SK-N-SH (cell line): Measurements from ENCODE around the gene FGD6. TPM values are rescaled to one million over a fixed set of nuclear protein-coding genes. Genes with fewer than 3 reads are reported as not detected.

ENCODE experiments used
- CTCF ChIA-PET: fragments of 300-600, 350-600 bp; formaldehyde crosslinking; extraction: SDS; loops from one replicate; lab custom pipeline; 2021; lab: Yijun Ruan, JAX
- POLR2A ChIA-PET: fragments of 350-600 bp; sonication (Branson Sonifier 250); formaldehyde crosslinking; extraction: SDS; loops from one replicate; lab custom pipeline; 2020; ENCODE audit warnings: antibody characterized with exemption, inconsistent platforms; lab: Yijun Ruan, JAX
- DNase-seq: peaks from one replicate; pipeline ENCODE4 v3.0.0; 2012
- H2AFZ ChIP-seq: fragments of 200-600 bp; sonication (generic); 2 replicates; pipeline ENCODE4 v1.8.1; 2016; ENCODE audit warnings: antibody characterized with exemption, mild to moderate bottlenecking, low read depth
- H3F3A ChIP-seq: fragments of 200-600 bp; sonication (generic); replicated peaks from 2 replicates; pipeline ENCODE3; 2016; ENCODE audit warnings: antibody characterized with exemption, mild to moderate bottlenecking; ENCODE audit not compliant: insufficient read depth
- H3K27ac ChIP-seq, 2 experiments: fragments of 200-500 bp in 1 of 2; fragments of 200-600 bp in 1 of 2; sonication (Bioruptor generic) in 1 of 2; sonication (generic), shearing (Covaris generic) in 1 of 2; 2 replicates each; pipeline versions ENCODE4 v1.5.1 to v1.6.1; 2014 to 2016; ENCODE audit warnings: low read depth in 2 of 2, inconsistent platforms in 1 of 2, low read length in 1 of 2, mild to moderate bottlenecking in 1 of 2, mixed read lengths in 1 of 2
- H3K27me3 ChIP-seq: fragments of 200-600 bp; sonication (generic), shearing (Covaris generic); 2 replicates; pipeline ENCODE4 v1.6.1; 2016; ENCODE audit warnings: mixed run types; ENCODE audit not compliant: insufficient read depth
- H3K36me3 ChIP-seq, 2 experiments: fragments of 200-500 bp in 1 of 2; fragments of 200-600 bp in 1 of 2; sonication (Bioruptor generic) in 1 of 2; sonication (generic) in 1 of 2; replicated peaks in 1 of 2; 2 replicates each; pipeline versions ENCODE3 to v1.5.1; 2014 to 2016; ENCODE audit warnings: low read length in 1 of 2, mild to moderate bottlenecking in 1 of 2; ENCODE audit not compliant: insufficient read depth in 2 of 2, control insufficient read depth in 1 of 2
- H3K4me1 ChIP-seq, 2 experiments: fragments of 200-500 bp in 1 of 2; fragments of 200-600 bp in 1 of 2; sonication (Bioruptor generic) in 1 of 2; sonication (generic), shearing (Covaris generic) in 1 of 2; 2 replicates each; pipeline versions ENCODE4 v1.5.1 to v1.6.1; 2014 to 2016; ENCODE audit warnings: low read depth in 1 of 2, low read length in 1 of 2, mixed run types in 1 of 2; ENCODE audit not compliant: insufficient read depth in 2 of 2, control insufficient read depth in 1 of 2
- H3K4me2 ChIP-seq: fragments of 200-600 bp; sonication (generic), shearing (Covaris generic); 2 replicates; pipeline ENCODE4 v1.6.1; 2017; ENCODE audit warnings: mixed run types
- H3K4me3 ChIP-seq, 2 experiments: fragments of 200-500 bp in 1 of 2; fragments of 200-600 bp in 1 of 2; sonication (Bioruptor generic) in 1 of 2; sonication (generic), shearing (Covaris generic) in 1 of 2; 2 replicates each; pipeline versions ENCODE4 v1.5.1 to v1.8.1; 2014 to 2016; ENCODE audit warnings: low read depth in 2 of 2, inconsistent platforms in 1 of 2, low read length in 1 of 2, mild to moderate bottlenecking in 1 of 2, mixed read lengths in 1 of 2, moderate library complexity in 1 of 2
- H3K79me2 ChIP-seq: fragments of 200-600 bp; sonication (generic); 2 replicates; pipeline ENCODE4 v1.8.1; 2017; ENCODE audit warnings: mild to moderate bottlenecking; ENCODE audit not compliant: insufficient read depth
- H3K9ac ChIP-seq: fragments of 200-600 bp; sonication (generic); 2 replicates; pipeline ENCODE4 v1.6.1; 2017; ENCODE audit warnings: mixed run types
- H3K9me2 ChIP-seq: fragments of 200-600 bp; sonication (generic); 2 replicates; pipeline ENCODE4 v1.6.1; 2017; ENCODE audit warnings: mixed run types
- H3K9me3 ChIP-seq: fragments of 200-600 bp; sonication (generic); 2 replicates; pipeline ENCODE4 v1.6.1; 2017; ENCODE audit warnings: mixed run types, mild to moderate bottlenecking, moderate library complexity
- H4K20me1 ChIP-seq: fragments of 200-600 bp; sonication (generic); 2 replicates; pipeline ENCODE4 v1.6.1; 2017; ENCODE audit warnings: mild to moderate bottlenecking, mixed run types; ENCODE audit not compliant: insufficient read depth
- ELF1 ChIP-seq: IDR thresholded peaks from 2 replicates; pipeline ENCODE4 v1.4.0; 2012
- EZH2phosphoT487 ChIP-seq: fragments of 200-600 bp; sonication (generic); IDR thresholded peaks from 2 replicates; pipeline ENCODE4 v1.6.1; 2017; ENCODE audit warnings: low read depth, mixed run types, mild to moderate bottlenecking, antibody characterized with exemption, moderate library complexity, borderline replicate concordance
- FOXJ3 ChIP-seq: sonication (generic); formaldehyde crosslinking; IDR thresholded peaks from 2 replicates; pipeline ENCODE4 v1.5.1; 2020; ENCODE audit warnings: mild to moderate bottlenecking, missing genetic modification reagents
- GABPA ChIP-seq: IDR thresholded peaks from 2 replicates; pipeline ENCODE4 v1.4.0; 2012; ENCODE audit warnings: low read depth, mild to moderate bottlenecking
- MXI1 ChIP-seq: IDR thresholded peaks from 2 replicates; pipeline ENCODE4 v1.6.1; 2012; ENCODE audit warnings: mild to moderate bottlenecking, low read depth, low read length, improper control_type of control experiment
- NFIC ChIP-seq: IDR thresholded peaks from 2 replicates; pipeline ENCODE4 v1.4.0; 2012; ENCODE audit warnings: borderline replicate concordance
- NRF1 ChIP-seq: IDR thresholded peaks from 2 replicates; pipeline ENCODE4 v1.6.1; 2012; ENCODE audit warnings: low read depth, mild to moderate bottlenecking, low read length
- POLR2AphosphoS5 ChIP-seq: IDR thresholded peaks from 2 replicates; pipeline ENCODE4 v1.6.1; 2012; ENCODE audit warnings: low read depth, low read length
- RAD21 ChIP-seq: IDR thresholded peaks from 2 replicates; pipeline ENCODE4 v1.6.1; 2012; ENCODE audit warnings: mild to moderate bottlenecking, low read length
- RXRA ChIP-seq: IDR thresholded peaks from 2 replicates; pipeline ENCODE4 v1.4.0; 2012; ENCODE audit warnings: low read depth, mild to moderate bottlenecking, borderline replicate concordance
- SIN3A ChIP-seq: IDR thresholded peaks from 2 replicates; pipeline ENCODE4 v1.6.1; 2012; ENCODE audit warnings: low read depth, mild to moderate bottlenecking, low read length, moderate library complexity, borderline replicate concordance
- SMC3 ChIP-seq: IDR thresholded peaks from 2 replicates; pipeline ENCODE4 v1.6.1; 2012; ENCODE audit warnings: low read depth, low read length, improper control_type of control experiment
- TAF1 ChIP-seq: IDR thresholded peaks from 2 replicates; pipeline ENCODE4 v1.6.1; 2012; ENCODE audit warnings: low read depth, mild to moderate bottlenecking, low read length, moderate library complexity, borderline replicate concordance
- TEAD4 ChIP-seq: IDR thresholded peaks from 2 replicates; pipeline ENCODE4 v1.4.0; 2012; ENCODE audit warnings: mild to moderate bottlenecking, borderline replicate concordance; ENCODE audit not compliant: insufficient read depth
- YY1 ChIP-seq: IDR thresholded peaks from 2 replicates; pipeline ENCODE4 v1.4.0; 2012; ENCODE audit warnings: low read depth, mild to moderate bottlenecking
- WGBS: methylation state at CpG from one replicate; pipeline ENCODE4 v1.1.6; 2017; ENCODE audit warnings: low lambda C conversion rate; 5-methylcytosine and 5-hydroxymethylcytosine counted together
- polyA plus RNA-seq, 3 experiments: library from polyadenylated mRNA; depleted of rRNA; stranded (reverse); fragments of >200 nt; gene quantifications; 2 replicates each; pipeline ENCODE4 v1.2.3, GENCODE V29; 2012
- TF ChIP-seq, protein P1 (sequence below): fragments of 200-600 bp; sonication (generic); IDR thresholded peaks from 2 replicates; pipeline ENCODE4 v1.6.1; 2017; ENCODE audit warnings: antibody characterized with exemption, mild to moderate bottlenecking, moderate library complexity
- TF ChIP-seq, protein P2 (sequence below): IDR thresholded peaks from 2 replicates; pipeline ENCODE4 v1.4.0; 2012; ENCODE audit warnings: low read depth, borderline replicate concordance
- TF ChIP-seq, protein P3 (sequence below): IDR thresholded peaks from 2 replicates; pipeline ENCODE4 v1.4.0; 2012; ENCODE audit warnings: low read depth, borderline replicate concordance
- TF ChIP-seq, protein P4 (sequence below): IDR thresholded peaks from 2 replicates; pipeline ENCODE4; 2012
- TF ChIP-seq, protein P5 (sequence below): fragments of 150-350 bp; IDR thresholded peaks from 2 replicates; pipeline ENCODE4 v1.6.1; 2017; ENCODE audit warnings: antibody characterized with exemption, low read length, low read depth, borderline replicate concordance
- TF ChIP-seq, protein P6 (sequence below): IDR thresholded peaks from 2 replicates; pipeline ENCODE4 v1.6.1; 2012; ENCODE audit warnings: mild to moderate bottlenecking, low read depth, low read length, moderate library complexity

Gene FGD6
- polyA plus RNA-seq, 1 of the 3 experiments (the other 2 are of a cell fraction) = 2.8 TPM

DNA sequence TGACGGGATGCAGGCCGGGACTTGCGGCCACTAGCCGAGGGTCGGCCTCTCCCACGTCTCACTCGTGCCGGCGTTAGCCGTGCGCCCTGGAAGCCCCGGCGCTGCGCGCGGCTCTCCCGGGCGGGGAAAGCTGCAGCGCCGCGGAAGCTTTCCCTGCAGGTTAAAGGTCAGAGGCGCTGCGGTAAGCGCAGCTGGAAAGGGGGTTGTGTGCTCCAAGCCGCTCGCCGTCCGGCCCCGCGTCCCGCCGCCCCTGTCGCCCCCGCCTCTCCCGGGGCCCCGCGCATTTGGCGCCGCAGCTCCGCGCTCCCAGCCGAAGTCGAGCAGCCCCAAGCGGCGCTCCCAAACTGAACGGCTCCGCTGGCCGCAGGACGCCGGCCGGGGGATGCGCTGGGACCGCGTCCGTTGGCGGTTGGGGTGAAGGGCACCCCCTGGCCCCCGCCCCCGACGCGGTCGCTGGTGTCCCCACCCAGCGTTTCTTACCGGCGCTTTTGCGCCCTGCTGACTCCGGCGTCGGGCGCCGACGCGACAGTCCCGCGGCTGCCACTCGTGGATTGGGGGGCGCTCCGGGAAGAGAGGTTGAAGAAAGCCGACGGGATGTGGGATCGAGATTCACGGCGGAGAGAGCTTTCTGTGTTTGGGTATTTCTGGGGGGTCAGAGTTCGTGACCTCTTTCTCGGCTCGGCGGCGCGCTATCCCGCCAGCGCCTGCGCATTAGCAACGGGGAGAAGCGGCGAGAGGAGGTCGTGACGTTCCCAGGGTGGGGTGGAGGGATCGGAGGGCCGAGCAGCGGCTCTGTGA is 144.2 kb downstream of the FGD6 start, which contains the start of gene NR2C1:
Gene NR2C1, minus strand, starts transcription at position 719 of the 798 bp plus-strand sequence. CDS start 6,234 bp downstream, outside the sequence.
- POLR2A ChIA-PET = interaction anchor here (0.8 to 2.4 kb wide), 4 partner anchors 69 to 429 kb away, joined by 3 to 14 read pairs (median 4); partner anchors contain the start of genes FGD6, NDUFA12 and VEZT
- TF ChIP-seq, protein P1, sequence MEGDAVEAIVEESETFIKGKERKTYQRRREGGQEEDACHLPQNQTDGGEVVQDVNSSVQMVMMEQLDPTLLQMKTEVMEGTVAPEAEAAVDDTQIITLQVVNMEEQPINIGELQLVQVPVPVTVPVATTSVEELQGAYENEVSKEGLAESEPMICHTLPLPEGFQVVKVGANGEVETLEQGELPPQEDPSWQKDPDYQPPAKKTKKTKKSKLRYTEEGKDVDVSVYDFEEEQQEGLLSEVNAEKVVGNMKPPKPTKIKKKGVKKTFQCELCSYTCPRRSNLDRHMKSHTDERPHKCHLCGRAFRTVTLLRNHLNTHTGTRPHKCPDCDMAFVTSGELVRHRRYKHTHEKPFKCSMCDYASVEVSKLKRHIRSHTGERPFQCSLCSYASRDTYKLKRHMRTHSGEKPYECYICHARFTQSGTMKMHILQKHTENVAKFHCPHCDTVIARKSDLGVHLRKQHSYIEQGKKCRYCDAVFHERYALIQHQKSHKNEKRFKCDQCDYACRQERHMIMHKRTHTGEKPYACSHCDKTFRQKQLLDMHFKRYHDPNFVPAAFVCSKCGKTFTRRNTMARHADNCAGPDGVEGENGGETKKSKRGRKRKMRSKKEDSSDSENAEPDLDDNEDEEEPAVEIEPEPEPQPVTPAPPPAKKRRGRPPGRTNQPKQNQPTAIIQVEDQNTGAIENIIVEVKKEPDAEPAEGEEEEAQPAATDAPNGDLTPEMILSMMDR = no peak
- TF ChIP-seq FOXJ3 (CRISPR knock-in tag) = no peak
- TF ChIP-seq, protein P2, sequence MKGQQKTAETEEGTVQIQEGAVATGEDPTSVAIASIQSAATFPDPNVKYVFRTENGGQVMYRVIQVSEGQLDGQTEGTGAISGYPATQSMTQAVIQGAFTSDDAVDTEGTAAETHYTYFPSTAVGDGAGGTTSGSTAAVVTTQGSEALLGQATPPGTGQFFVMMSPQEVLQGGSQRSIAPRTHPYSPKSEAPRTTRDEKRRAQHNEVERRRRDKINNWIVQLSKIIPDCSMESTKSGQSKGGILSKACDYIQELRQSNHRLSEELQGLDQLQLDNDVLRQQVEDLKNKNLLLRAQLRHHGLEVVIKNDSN = no peak
- no peak for TF ChIP-seq SMC3
- no peak for TF ChIP-seq POLR2AphosphoS5
- no peak for TF ChIP-seq TEAD4
- TF ChIP-seq, protein P3, sequence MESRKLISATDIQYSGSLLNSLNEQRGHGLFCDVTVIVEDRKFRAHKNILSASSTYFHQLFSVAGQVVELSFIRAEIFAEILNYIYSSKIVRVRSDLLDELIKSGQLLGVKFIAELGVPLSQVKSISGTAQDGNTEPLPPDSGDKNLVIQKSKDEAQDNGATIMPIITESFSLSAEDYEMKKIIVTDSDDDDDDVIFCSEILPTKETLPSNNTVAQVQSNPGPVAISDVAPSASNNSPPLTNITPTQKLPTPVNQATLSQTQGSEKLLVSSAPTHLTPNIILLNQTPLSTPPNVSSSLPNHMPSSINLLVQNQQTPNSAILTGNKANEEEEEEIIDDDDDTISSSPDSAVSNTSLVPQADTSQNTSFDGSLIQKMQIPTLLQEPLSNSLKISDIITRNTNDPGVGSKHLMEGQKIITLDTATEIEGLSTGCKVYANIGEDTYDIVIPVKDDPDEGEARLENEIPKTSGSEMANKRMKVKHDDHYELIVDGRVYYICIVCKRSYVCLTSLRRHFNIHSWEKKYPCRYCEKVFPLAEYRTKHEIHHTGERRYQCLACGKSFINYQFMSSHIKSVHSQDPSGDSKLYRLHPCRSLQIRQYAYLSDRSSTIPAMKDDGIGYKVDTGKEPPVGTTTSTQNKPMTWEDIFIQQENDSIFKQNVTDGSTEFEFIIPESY = no peak
- TF ChIP-seq SIN3A = peak; percentile 74
- peak; percentile 53; the same call in 1 of the 2 replicates for TF ChIP-seq GABPA
- TF ChIP-seq RAD21 = no peak
- TF ChIP-seq NFIC = no peak
- TF ChIP-seq ELF1 = no peak
- peak; percentile 80 for TF ChIP-seq NRF1
- TF ChIP-seq, protein P4, sequence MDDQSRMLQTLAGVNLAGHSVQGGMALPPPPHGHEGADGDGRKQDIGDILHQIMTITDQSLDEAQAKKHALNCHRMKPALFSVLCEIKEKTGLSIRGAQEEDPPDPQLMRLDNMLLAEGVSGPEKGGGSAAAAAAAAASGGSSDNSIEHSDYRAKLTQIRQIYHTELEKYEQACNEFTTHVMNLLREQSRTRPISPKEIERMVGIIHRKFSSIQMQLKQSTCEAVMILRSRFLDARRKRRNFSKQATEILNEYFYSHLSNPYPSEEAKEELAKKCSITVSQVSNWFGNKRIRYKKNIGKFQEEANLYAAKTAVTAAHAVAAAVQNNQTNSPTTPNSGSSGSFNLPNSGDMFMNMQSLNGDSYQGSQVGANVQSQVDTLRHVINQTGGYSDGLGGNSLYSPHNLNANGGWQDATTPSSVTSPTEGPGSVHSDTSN = no peak
- TF ChIP-seq, protein P5, sequence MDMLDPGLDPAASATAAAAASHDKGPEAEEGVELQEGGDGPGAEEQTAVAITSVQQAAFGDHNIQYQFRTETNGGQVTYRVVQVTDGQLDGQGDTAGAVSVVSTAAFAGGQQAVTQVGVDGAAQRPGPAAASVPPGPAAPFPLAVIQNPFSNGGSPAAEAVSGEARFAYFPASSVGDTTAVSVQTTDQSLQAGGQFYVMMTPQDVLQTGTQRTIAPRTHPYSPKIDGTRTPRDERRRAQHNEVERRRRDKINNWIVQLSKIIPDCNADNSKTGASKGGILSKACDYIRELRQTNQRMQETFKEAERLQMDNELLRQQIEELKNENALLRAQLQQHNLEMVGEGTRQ = no peak
- TF ChIP-seq, protein P6, sequence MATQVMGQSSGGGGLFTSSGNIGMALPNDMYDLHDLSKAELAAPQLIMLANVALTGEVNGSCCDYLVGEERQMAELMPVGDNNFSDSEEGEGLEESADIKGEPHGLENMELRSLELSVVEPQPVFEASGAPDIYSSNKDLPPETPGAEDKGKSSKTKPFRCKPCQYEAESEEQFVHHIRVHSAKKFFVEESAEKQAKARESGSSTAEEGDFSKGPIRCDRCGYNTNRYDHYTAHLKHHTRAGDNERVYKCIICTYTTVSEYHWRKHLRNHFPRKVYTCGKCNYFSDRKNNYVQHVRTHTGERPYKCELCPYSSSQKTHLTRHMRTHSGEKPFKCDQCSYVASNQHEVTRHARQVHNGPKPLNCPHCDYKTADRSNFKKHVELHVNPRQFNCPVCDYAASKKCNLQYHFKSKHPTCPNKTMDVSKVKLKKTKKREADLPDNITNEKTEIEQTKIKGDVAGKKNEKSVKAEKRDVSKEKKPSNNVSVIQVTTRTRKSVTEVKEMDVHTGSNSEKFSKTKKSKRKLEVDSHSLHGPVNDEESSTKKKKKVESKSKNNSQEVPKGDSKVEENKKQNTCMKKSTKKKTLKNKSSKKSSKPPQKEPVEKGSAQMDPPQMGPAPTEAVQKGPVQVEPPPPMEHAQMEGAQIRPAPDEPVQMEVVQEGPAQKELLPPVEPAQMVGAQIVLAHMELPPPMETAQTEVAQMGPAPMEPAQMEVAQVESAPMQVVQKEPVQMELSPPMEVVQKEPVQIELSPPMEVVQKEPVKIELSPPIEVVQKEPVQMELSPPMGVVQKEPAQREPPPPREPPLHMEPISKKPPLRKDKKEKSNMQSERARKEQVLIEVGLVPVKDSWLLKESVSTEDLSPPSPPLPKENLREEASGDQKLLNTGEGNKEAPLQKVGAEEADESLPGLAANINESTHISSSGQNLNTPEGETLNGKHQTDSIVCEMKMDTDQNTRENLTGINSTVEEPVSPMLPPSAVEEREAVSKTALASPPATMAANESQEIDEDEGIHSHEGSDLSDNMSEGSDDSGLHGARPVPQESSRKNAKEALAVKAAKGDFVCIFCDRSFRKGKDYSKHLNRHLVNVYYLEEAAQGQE = no peak
- TF ChIP-seq TAF1 = 0 out of 2 replicates have a peak, but pooled peaks have one; percentile 30
- no peak for TF ChIP-seq YY1
- 0 out of 2 replicates have a peak, but pooled peaks have one; percentile 26 for TF ChIP-seq RXRA
- peak; percentile 45; the same call in 1 of the 2 replicates for TF ChIP-seq MXI1
- TF ChIP-seq EZH2phosphoT487 = no peak

More for the DNA sequence above, 144.2 kb downstream of the FGD6 start, which contains the start of gene NR2C1:
- no peaks in the 10 kb centered on the region for H4K20me1 ChIP-seq
- peaks cover 48% of the 10 kb centered on the region for H3K79me2 ChIP-seq
- H2AFZ ChIP-seq = peak within 1 kb of the TSS; percentile 96
- no peaks in the 10 kb centered on the region for H3K4me1 ChIP-seq
- H3K9me3 ChIP-seq = no peaks in the 10 kb centered on the region
- no peaks in the 10 kb centered on the region for H3K27me3 ChIP-seq
- H3K36me3 ChIP-seq = no peaks in the 10 kb centered on the region
- no peaks in the 10 kb centered on the region for H3F3A ChIP-seq
- CTCF ChIA-PET = interaction anchor here (0.6 to 2.7 kb wide), 24 partner anchors 10 to 737 kb away, joined by 3 to 18 read pairs (median 4); partner anchors contain the start of genes FGD6, METAP2 and VEZT
- H3K9ac ChIP-seq = peak within 1 kb of the TSS; percentile 84
- H3K4me2 ChIP-seq = peak within 1 kb of the TSS; percentile 76
- H3K27ac ChIP-seq = peak within 1 kb of the TSS; percentile 56 to 73; a peak in 3 of 4 replicates
- peak within 1 kb of the TSS; percentile 77 to 94 for H3K4me3 ChIP-seq
- H3K9me2 ChIP-seq = no peaks in the 10 kb centered on the region
- 2% methylated on average over 23 of the region's 99 CpGs for WGBS
- peak; percentile 98 for DNase-seq
